HEK293 (cell line): ENCODE results near the gene PDE4B.

Experiments
- HOXC10 ChIP-seq: sonication (generic); formaldehyde crosslinking; IDR thresholded peaks from 2 replicates; pipeline ENCODE4 v1.8.1; 2023; ENCODE audit warnings: mild to moderate bottlenecking, missing genetic modification reagents
- TCF7L2 ChIP-seq: IDR thresholded peaks from 2 replicates; pipeline ENCODE4 v1.6.1; 2011; ENCODE audit warnings: low read depth, mild to moderate bottlenecking, inconsistent platforms, low read length, moderate library complexity, borderline replicate concordance
- YY1 ChIP-seq: fragments of 450-650 bp; formaldehyde crosslinking; IDR thresholded peaks from 2 replicates; pipeline ENCODE4 v1.5.1; 2018; ENCODE audit warnings: missing biosample characterization, missing genetic modification characterization
- ZBTB17 ChIP-seq: fragments of 450-650 bp; formaldehyde crosslinking; IDR thresholded peaks from 2 replicates; pipeline ENCODE4 v1.5.1; 2016; ENCODE audit warnings: missing biosample characterization, missing genetic modification characterization
- ZBTB20 ChIP-seq: fragments of 450-650 bp; formaldehyde crosslinking; IDR thresholded peaks from 2 replicates; pipeline ENCODE4 v1.5.1; 2016; ENCODE audit warnings: missing biosample characterization, missing genetic modification characterization
- ZNF174 ChIP-seq: fragments of 450-650 bp; formaldehyde crosslinking; IDR thresholded peaks from 2 replicates; pipeline ENCODE4 v1.5.0; 2017; ENCODE audit warnings: missing biosample characterization, mild to moderate bottlenecking, missing genetic modification characterization
- ZNF324 ChIP-seq: fragments of 450-650 bp; formaldehyde crosslinking; IDR thresholded peaks from 2 replicates; pipeline ENCODE4 v1.5.1; 2016; ENCODE audit warnings: missing biosample characterization, missing genetic modification characterization
- ZNF510 ChIP-seq: fragments of 450-650 bp; formaldehyde crosslinking; IDR thresholded peaks from 2 replicates; pipeline ENCODE4 v1.5.1; 2018; ENCODE audit warnings: mild to moderate bottlenecking, missing genetic modification characterization, missing biosample characterization; ENCODE audit not compliant: insufficient replicate concordance
- ZNF624 ChIP-seq: fragments of 450-650 bp; formaldehyde crosslinking; IDR thresholded peaks from 2 replicates; pipeline ENCODE4 v1.5.1; 2017; ENCODE audit warnings: missing biosample characterization, missing genetic modification characterization
- ZNF776 ChIP-seq: fragments of 450-650 bp; formaldehyde crosslinking; IDR thresholded peaks from 2 replicates; pipeline ENCODE4 v1.5.0; 2017; ENCODE audit warnings: missing biosample characterization, missing genetic modification characterization, borderline replicate concordance
- TF ChIP-seq, protein P1 (sequence below): fragments of 450-650 bp; formaldehyde crosslinking; IDR thresholded peaks from 2 replicates; pipeline ENCODE4 v1.5.1; 2016; ENCODE audit warnings: missing biosample characterization, missing genetic modification characterization
- TF ChIP-seq, protein P2 (sequence below): fragments of 450-650 bp; formaldehyde crosslinking; IDR thresholded peaks from 2 replicates; pipeline ENCODE4 v1.5.1; 2016; ENCODE audit warnings: missing biosample characterization, missing genetic modification characterization
- TF ChIP-seq, protein P3 (sequence below): fragments of 450-650 bp; formaldehyde crosslinking; IDR thresholded peaks from 2 replicates; pipeline ENCODE4 v1.5.1; 2016; ENCODE audit warnings: missing biosample characterization, missing genetic modification characterization, borderline replicate concordance
- TF ChIP-seq, protein P4 (sequence below): fragments of 450-650 bp; formaldehyde crosslinking; IDR thresholded peaks from 2 replicates; pipeline ENCODE4 v1.5.1; 2016; ENCODE audit warnings: missing biosample characterization, missing genetic modification characterization

DNA sequence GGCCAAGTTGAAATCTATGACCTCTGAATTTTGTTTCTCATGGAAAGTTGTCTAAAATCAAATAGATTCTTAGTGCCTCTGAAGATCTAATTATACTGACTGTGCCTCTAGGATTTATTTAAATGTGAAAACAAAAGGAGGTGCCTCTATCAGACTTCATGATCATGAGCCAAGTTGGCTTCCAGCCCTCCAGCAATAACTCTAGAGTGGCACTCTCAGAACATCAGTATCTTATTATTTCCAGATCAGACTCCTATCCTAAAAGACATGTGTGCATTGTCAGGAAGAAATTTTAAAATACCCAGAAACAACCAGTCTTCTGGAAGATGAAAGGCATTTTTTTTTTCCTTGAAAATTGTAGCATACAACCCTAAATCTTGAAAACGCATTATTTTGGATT lies 368.0 kb downstream of the PDE4B start:
- TF ChIP-seq, protein P1, sequence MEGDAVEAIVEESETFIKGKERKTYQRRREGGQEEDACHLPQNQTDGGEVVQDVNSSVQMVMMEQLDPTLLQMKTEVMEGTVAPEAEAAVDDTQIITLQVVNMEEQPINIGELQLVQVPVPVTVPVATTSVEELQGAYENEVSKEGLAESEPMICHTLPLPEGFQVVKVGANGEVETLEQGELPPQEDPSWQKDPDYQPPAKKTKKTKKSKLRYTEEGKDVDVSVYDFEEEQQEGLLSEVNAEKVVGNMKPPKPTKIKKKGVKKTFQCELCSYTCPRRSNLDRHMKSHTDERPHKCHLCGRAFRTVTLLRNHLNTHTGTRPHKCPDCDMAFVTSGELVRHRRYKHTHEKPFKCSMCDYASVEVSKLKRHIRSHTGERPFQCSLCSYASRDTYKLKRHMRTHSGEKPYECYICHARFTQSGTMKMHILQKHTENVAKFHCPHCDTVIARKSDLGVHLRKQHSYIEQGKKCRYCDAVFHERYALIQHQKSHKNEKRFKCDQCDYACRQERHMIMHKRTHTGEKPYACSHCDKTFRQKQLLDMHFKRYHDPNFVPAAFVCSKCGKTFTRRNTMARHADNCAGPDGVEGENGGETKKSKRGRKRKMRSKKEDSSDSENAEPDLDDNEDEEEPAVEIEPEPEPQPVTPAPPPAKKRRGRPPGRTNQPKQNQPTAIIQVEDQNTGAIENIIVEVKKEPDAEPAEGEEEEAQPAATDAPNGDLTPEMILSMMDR (tag by site-specific recombination), result no peak
- TF ChIP-seq ZNF624 (tag by site-specific recombination) (no peak), ZBTB20 (no peak), ZNF510 (no peak), HOXC10 (no peak), ZNF174 (tag by site-specific recombination) (no peak), ZNF776 (tag by site-specific recombination) (no peak), TCF7L2 (no peak), ZBTB17 (no peak), YY1 (tag by site-specific recombination) (no peak), ZNF324 (tag by site-specific recombination) (no peak)
- TF ChIP-seq, protein P2, sequence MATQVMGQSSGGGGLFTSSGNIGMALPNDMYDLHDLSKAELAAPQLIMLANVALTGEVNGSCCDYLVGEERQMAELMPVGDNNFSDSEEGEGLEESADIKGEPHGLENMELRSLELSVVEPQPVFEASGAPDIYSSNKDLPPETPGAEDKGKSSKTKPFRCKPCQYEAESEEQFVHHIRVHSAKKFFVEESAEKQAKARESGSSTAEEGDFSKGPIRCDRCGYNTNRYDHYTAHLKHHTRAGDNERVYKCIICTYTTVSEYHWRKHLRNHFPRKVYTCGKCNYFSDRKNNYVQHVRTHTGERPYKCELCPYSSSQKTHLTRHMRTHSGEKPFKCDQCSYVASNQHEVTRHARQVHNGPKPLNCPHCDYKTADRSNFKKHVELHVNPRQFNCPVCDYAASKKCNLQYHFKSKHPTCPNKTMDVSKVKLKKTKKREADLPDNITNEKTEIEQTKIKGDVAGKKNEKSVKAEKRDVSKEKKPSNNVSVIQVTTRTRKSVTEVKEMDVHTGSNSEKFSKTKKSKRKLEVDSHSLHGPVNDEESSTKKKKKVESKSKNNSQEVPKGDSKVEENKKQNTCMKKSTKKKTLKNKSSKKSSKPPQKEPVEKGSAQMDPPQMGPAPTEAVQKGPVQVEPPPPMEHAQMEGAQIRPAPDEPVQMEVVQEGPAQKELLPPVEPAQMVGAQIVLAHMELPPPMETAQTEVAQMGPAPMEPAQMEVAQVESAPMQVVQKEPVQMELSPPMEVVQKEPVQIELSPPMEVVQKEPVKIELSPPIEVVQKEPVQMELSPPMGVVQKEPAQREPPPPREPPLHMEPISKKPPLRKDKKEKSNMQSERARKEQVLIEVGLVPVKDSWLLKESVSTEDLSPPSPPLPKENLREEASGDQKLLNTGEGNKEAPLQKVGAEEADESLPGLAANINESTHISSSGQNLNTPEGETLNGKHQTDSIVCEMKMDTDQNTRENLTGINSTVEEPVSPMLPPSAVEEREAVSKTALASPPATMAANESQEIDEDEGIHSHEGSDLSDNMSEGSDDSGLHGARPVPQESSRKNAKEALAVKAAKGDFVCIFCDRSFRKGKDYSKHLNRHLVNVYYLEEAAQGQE (tag by site-specific recombination), result no peak
- TF ChIP-seq, protein P3, sequence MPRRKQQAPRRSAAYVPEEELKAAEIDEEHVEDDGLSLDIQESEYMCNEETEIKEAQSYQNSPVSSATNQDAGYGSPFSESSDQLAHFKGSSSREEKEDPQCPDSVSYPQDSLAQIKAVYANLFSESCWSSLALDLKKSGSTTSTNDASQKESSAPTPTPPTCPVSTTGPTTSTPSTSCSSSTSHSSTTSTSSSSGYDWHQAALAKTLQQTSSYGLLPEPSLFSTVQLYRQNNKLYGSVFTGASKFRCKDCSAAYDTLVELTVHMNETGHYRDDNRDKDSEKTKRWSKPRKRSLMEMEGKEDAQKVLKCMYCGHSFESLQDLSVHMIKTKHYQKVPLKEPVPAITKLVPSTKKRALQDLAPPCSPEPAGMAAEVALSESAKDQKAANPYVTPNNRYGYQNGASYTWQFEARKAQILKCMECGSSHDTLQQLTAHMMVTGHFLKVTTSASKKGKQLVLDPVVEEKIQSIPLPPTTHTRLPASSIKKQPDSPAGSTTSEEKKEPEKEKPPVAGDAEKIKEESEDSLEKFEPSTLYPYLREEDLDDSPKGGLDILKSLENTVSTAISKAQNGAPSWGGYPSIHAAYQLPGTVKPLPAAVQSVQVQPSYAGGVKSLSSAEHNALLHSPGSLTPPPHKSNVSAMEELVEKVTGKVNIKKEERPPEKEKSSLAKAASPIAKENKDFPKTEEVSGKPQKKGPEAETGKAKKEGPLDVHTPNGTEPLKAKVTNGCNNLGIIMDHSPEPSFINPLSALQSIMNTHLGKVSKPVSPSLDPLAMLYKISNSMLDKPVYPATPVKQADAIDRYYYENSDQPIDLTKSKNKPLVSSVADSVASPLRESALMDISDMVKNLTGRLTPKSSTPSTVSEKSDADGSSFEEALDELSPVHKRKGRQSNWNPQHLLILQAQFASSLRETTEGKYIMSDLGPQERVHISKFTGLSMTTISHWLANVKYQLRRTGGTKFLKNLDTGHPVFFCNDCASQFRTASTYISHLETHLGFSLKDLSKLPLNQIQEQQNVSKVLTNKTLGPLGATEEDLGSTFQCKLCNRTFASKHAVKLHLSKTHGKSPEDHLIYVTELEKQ, result no peak
- TF ChIP-seq, protein P4, sequence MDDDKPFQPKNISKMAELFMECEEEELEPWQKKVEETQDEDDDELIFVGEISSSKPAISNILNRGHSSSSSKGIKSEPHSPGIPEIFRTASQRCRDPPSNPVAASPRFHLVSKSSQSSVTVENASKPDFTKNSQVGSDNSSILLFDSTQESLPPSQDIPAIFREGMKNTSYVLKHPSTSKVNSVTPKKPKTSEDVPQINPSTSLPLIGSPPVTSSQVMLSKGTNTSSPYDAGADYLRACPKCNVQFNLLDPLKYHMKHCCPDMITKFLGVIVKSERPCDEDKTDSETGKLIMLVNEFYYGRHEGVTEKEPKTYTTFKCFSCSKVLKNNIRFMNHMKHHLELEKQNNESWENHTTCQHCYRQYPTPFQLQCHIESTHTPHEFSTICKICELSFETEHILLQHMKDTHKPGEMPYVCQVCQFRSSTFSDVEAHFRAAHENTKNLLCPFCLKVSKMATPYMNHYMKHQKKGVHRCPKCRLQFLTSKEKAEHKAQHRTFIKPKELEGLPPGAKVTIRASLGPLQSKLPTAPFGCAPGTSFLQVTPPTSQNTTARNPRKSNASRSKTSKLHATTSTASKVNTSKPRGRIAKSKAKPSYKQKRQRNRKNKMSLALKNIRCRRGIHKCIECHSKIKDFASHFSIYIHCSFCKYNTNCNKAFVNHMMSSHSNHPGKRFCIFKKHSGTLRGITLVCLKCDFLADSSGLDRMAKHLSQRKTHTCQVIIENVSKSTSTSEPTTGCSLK (tag by site-specific recombination), result no peak
